ENCODE measurements around the gene NUP188. TPM values are rescaled to one million over a fixed set of nuclear protein-coding genes. Genes with fewer than 3 reads are reported as not detected.

Gene NUP188
- total and polyA plus RNA-seq, 10 of the 15 experiments (the other 5 are each of a cell fraction or from before 2014, with no cell fraction given): 1.4 to 73.7 (median 48.9) TPM

- no peak for TF ChIP-seq ZBTB33 (IDR thresholded peaks at IDR 0.05)
- TF ChIP-seq JUNB (IDR thresholded peaks at IDR 0.05): no peak
- no peak for TF ChIP-seq GABPA (IDR thresholded peaks at IDR 0.05; ENCODE audit: low read depth)
- TF ChIP-seq CUX1 (IDR thresholded peaks at IDR 0.05; ENCODE audit: insufficient replicate concordance, low read depth, low read length): no peak
Observed at GRCh38 chr9:128916745-128917144, 30.8 kb upstream of the NUP188 start (continued).

GRCh38 chr9:128917151-128917849 is 30.2 kb upstream of the NUP188 start:
- Histone ChIP-seq H4K20me1 (ENCODE audit: control insufficient read depth, insufficient read depth) (no peaks in the 10 kb centered on the region), H3K9me3 (replicated peaks; ENCODE audit: control insufficient read depth, insufficient read depth, low read length) (no peaks in the 10 kb centered on the region), H3K36me3 (ENCODE audit: control insufficient read depth in 2 of 2, insufficient read depth in 2 of 2, low read length in 1 of 2) (peaks cover 3 to 8% of the 10 kb centered on the region in 2 experiments; a peak in 3 of 4 replicates), H3K27ac (ENCODE audit: control insufficient read depth, insufficient read depth) (no peak overlapping the region), H3K27me3 (replicated peaks in 1 of 2; ENCODE audit: control insufficient read depth in 2 of 2, insufficient read depth in 2 of 2, low read length in 1 of 2) (no peaks in the 10 kb centered on the region), H3K4me2 (ENCODE audit: control insufficient read depth, insufficient read depth) (no peak overlapping the region), H3K9ac (ENCODE audit: control insufficient read depth, insufficient read depth, low read length) (no peak overlapping the region), H3K4me1 (ENCODE audit: control insufficient read depth, insufficient read depth, low read length) (no peaks in the 10 kb centered on the region), H2AFZ (ENCODE audit: control insufficient read depth, low read depth, low read length) (no peak overlapping the region), H3K79me2 (ENCODE audit: control insufficient read depth, insufficient read depth, low read length) (no peaks in the 10 kb centered on the region), H3K4me3 (no peak overlapping the region)
- ATAC-seq: no peak
- TF ChIP-seq POLR2AphosphoS2 (IDR thresholded peaks at IDR 0.05; ENCODE audit: low read depth, low read length) (no peak), PML (IDR thresholded peaks at IDR 0.05; ENCODE audit: low read length) (no peak), IRF5 (IDR thresholded peaks at IDR 0.05; ENCODE audit: borderline replicate concordance) (no peak), IKZF1 (conservative IDR thresholded peaks at IDR 0.05) (no peak), NKRF (conservative IDR thresholded peaks at IDR 0.05) (no peak), ZNF622 (IDR thresholded peaks at IDR 0.05) (no peak)
- no peak for DNase-seq (ENCODE audit: low read depth, low spot score)
- WGBS (ENCODE audit: insufficient coverage, insufficient replicate concordance, low lambda C conversion rate, missing lambda C conversion rate): 88% methylated on average over 26 of the region's 26 CpGs
- ChIA-PET POLR2A (no interaction called here), SMC1A (ENCODE audit: uncharacterized antibody, unreplicated experiment) (no interaction called here), CTCF (no interaction called here), RAD21 (ENCODE audit: unreplicated experiment) (no interaction called here)
- BruUV-seq (replicated peaks): TSS peak; percentile 40
- in situ Hi-C loops (cut with MboI): no loop called here
- intact Hi-C loops (cut with micrococcal nuclease; ENCODE audit: unreplicated experiment): no loop called here
- FAIRE-seq: no peak

Measured in GM12878 (cell line).